ENCODE data around the gene ROBO2. TPM values are rescaled to one million over a fixed set of nuclear protein-coding genes. Genes with fewer than 3 reads are reported as not detected.

Gene ROBO2
- polyA plus RNA-seq, 1 of the 3 experiments (the other 2 are of a cell fraction), result not detected

DNA sequence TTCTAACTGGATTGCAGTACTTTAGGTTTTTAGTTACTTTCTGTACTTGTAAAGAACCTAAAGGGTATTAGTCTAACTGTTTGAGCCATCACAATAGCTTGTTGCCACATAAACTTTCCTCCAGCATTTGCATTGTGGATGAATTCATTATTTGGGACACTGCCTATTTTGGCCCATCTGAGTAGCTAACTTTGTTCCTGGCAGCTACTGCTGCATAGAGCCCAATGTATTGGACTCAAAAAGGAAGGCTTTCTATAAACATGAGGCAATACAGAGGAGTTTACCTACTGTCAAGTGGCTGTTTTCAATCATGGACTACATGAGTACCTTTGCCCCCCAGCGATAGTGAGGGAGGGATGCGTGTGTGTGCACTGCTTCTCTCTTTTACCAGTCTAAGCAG is 1.9 kb downstream of the ROBO2 start:
- Histone ChIP-seq H4K20me1 (ENCODE audit: insufficient read depth) (no peaks in the 10 kb centered on the region), H3K36me3 (replicated peaks in 1 of 2; ENCODE audit: control insufficient read depth in 1 of 2, insufficient read depth in 2 of 2, low read length in 1 of 2) (no peaks in the 10 kb centered on the region), H2AFZ (ENCODE audit: low read depth) (no peak overlapping the region), H3K79me2 (ENCODE audit: insufficient read depth) (no peaks in the 10 kb centered on the region), H3K9ac (no peak overlapping the region), H3K4me2 (no peak overlapping the region), H3K4me1 (ENCODE audit: control insufficient read depth in 1 of 2, insufficient read depth in 2 of 2, low read depth in 1 of 2, low read length in 1 of 2) (peaks cover 0 to 2% of the 10 kb centered on the region in 2 experiments; a peak in 2 of 4 replicates), H3K27ac (ENCODE audit: low read depth in 2 of 2, low read length in 1 of 2) (no peak overlapping the region), H3K9me3 (no peaks in the 10 kb centered on the region), H3K4me3 (ENCODE audit: low read depth in 2 of 2, low read length in 1 of 2) (no peak overlapping the region), H3K27me3 (ENCODE audit: insufficient read depth) (peaks cover 27% of the 10 kb centered on the region), H3F3A (replicated peaks; ENCODE audit: insufficient read depth) (no peaks in the 10 kb centered on the region), H3K9me2 (no peaks in the 10 kb centered on the region)
- 84% methylated on average over 2 of the region's 2 CpGs for WGBS (ENCODE audit: low lambda C conversion rate)
- ChIA-PET POLR2A (no interaction called here), CTCF (interaction anchor here (0.9 to 1.2 kb wide), 4 partner anchors 11 to 220 kb away, joined by 3 read pairs; no protein-coding TSS in a partner anchor)
- TF ChIP-seq SIN3A (IDR thresholded peaks at IDR 0.05; ENCODE audit: borderline replicate concordance, low read depth, low read length) (no peak), CHD2 (IDR thresholded peaks at IDR 0.05; ENCODE audit: low read length, partially characterized antibody) (no peak), RXRA (IDR thresholded peaks at IDR 0.05; ENCODE audit: borderline replicate concordance, low read depth) (no peak), YY1 (IDR thresholded peaks at IDR 0.05; ENCODE audit: low read depth) (no peak), ELF1 (IDR thresholded peaks at IDR 0.05) (no peak), GATA2 (CRISPR knock-in tag; IDR thresholded peaks at IDR 0.05) (no peak), SMC3 (IDR thresholded peaks at IDR 0.05; ENCODE audit: low read depth, low read length) (no peak), POLR2AphosphoS5 (IDR thresholded peaks at IDR 0.05; ENCODE audit: low read depth, low read length) (no peak), FOXJ3 (CRISPR knock-in tag; IDR thresholded peaks at IDR 0.05) (no peak)
- TF ChIP-seq, protein P1, sequence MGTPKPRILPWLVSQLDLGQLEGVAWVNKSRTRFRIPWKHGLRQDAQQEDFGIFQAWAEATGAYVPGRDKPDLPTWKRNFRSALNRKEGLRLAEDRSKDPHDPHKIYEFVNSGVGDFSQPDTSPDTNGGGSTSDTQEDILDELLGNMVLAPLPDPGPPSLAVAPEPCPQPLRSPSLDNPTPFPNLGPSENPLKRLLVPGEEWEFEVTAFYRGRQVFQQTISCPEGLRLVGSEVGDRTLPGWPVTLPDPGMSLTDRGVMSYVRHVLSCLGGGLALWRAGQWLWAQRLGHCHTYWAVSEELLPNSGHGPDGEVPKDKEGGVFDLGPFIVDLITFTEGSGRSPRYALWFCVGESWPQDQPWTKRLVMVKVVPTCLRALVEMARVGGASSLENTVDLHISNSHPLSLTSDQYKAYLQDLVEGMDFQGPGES (IDR thresholded peaks at IDR 0.05; ENCODE audit: low read depth, low read length), result no peak
- TF ChIP-seq, protein P2, sequence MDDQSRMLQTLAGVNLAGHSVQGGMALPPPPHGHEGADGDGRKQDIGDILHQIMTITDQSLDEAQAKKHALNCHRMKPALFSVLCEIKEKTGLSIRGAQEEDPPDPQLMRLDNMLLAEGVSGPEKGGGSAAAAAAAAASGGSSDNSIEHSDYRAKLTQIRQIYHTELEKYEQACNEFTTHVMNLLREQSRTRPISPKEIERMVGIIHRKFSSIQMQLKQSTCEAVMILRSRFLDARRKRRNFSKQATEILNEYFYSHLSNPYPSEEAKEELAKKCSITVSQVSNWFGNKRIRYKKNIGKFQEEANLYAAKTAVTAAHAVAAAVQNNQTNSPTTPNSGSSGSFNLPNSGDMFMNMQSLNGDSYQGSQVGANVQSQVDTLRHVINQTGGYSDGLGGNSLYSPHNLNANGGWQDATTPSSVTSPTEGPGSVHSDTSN (IDR thresholded peaks at IDR 0.05), result no peak
- TF ChIP-seq, protein P3, sequence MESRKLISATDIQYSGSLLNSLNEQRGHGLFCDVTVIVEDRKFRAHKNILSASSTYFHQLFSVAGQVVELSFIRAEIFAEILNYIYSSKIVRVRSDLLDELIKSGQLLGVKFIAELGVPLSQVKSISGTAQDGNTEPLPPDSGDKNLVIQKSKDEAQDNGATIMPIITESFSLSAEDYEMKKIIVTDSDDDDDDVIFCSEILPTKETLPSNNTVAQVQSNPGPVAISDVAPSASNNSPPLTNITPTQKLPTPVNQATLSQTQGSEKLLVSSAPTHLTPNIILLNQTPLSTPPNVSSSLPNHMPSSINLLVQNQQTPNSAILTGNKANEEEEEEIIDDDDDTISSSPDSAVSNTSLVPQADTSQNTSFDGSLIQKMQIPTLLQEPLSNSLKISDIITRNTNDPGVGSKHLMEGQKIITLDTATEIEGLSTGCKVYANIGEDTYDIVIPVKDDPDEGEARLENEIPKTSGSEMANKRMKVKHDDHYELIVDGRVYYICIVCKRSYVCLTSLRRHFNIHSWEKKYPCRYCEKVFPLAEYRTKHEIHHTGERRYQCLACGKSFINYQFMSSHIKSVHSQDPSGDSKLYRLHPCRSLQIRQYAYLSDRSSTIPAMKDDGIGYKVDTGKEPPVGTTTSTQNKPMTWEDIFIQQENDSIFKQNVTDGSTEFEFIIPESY (IDR thresholded peaks at IDR 0.05; ENCODE audit: borderline replicate concordance, low read depth), result no peak
- TF ChIP-seq, protein P4, sequence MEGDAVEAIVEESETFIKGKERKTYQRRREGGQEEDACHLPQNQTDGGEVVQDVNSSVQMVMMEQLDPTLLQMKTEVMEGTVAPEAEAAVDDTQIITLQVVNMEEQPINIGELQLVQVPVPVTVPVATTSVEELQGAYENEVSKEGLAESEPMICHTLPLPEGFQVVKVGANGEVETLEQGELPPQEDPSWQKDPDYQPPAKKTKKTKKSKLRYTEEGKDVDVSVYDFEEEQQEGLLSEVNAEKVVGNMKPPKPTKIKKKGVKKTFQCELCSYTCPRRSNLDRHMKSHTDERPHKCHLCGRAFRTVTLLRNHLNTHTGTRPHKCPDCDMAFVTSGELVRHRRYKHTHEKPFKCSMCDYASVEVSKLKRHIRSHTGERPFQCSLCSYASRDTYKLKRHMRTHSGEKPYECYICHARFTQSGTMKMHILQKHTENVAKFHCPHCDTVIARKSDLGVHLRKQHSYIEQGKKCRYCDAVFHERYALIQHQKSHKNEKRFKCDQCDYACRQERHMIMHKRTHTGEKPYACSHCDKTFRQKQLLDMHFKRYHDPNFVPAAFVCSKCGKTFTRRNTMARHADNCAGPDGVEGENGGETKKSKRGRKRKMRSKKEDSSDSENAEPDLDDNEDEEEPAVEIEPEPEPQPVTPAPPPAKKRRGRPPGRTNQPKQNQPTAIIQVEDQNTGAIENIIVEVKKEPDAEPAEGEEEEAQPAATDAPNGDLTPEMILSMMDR (IDR thresholded peaks at IDR 0.05), result no peak
- DNase-seq, result no peak

All from SK-N-SH (cell line).